HCT116 (cell line): ENCODE data around the gene ARHGAP28. TPM values are rescaled to one million over a fixed set of nuclear protein-coding genes. Genes with fewer than 3 reads are reported as not detected.

Experiments
- ATAC-seq: fragments of 200-7000 bp; cut with Tn5 transposase; 2 replicates; pipeline ENCODE4 v1.9.1; 2020; ENCODE audit warnings: mild to moderate bottlenecking, moderate library complexity
- BruUV-seq: library from RNA; stranded (reverse); fragments of 400-500 nt; replicated peaks from 2 replicates; lab custom pipeline; 2021; lab: Mats Ljungman, UMichigan
- CTCF ChIA-PET: fragments of 300-600 bp; sonication (Branson Sonifier 250); formaldehyde crosslinking; loops from one replicate; lab custom pipeline; 2021; ENCODE audit warnings: antibody characterized with exemption; lab: Charles Lee
- POLR2A ChIA-PET: fragments of 300-600, 350-600 bp; sonication (Branson Sonifier 250); formaldehyde crosslinking; loops from one replicate; lab custom pipeline; 2021; ENCODE audit warnings: antibody characterized with exemption; lab: Charles Lee
- RAD21 ChIA-PET, 2 experiments: fragments of 300-600 bp; sonication (Branson Sonifier 250); formaldehyde crosslinking; loops; one replicate each; lab custom pipeline; 2023; ENCODE audit warnings: low total read pairs in 2 of 2; ENCODE audit not compliant: uncharacterized antibody in 2 of 2, unreplicated experiment in 2 of 2, low non-redundant PET in 1 of 2; lab: Charles Lee
- DNase-seq: peaks from one replicate; pipeline ENCODE4 v3.0.0-alpha.2; 2010; ENCODE audit warnings: low read depth, low spot score
- H2AFZ ChIP-seq: fragments of 200-600 bp; shearing (Covaris generic), sonication (generic); 2 replicates; pipeline ENCODE4 v1.6.1; 2017; ENCODE audit warnings: low read depth, mixed run types, mixed read lengths, antibody characterized with exemption, low read length; ENCODE audit not compliant: poor library complexity, severe bottlenecking
- H3K27ac ChIP-seq: 2 replicates; pipeline ENCODE4 v1.5.1; 2012; ENCODE audit warnings: low read depth, low read length
- H3K27me3 ChIP-seq: fragments of 200-600 bp; sonication (generic); 2 replicates; pipeline ENCODE4 v1.6.1; 2016; ENCODE audit warnings: mixed run types, low read length, mixed read lengths; ENCODE audit not compliant: insufficient read depth
- H3K36me3 ChIP-seq, 2 experiments: fragments of 200-500 bp in 1 of 2; fragments of 200-600 bp in 1 of 2; sonication (Bioruptor generic) in 1 of 2; sonication (generic) in 1 of 2; 2 replicates each; pipeline versions ENCODE4 v1.5.1 to v1.6.1; 2014 to 2016; ENCODE audit warnings: low read length in 2 of 2, inconsistent platforms in 1 of 2, mixed read lengths in 1 of 2, mixed run types in 1 of 2; ENCODE audit not compliant: insufficient read depth in 2 of 2, control insufficient read depth in 1 of 2
- H3K4me1 ChIP-seq, 2 experiments: fragments of 200-600 bp in 1 of 2; sonication (generic) in 1 of 2; 2 replicates each; pipeline versions ENCODE4 v1.5.1 to v1.6.1; 2012 to 2017; ENCODE audit warnings: low read length in 2 of 2, inconsistent platforms in 1 of 2, mild to moderate bottlenecking in 1 of 2, mixed read lengths in 1 of 2, mixed run types in 1 of 2, moderate library complexity in 1 of 2; ENCODE audit not compliant: insufficient read depth in 2 of 2, control insufficient read depth in 1 of 2
- H3K4me2 ChIP-seq: fragments of 200-600 bp; sonication (generic); 2 replicates; pipeline ENCODE4 v1.6.1; 2017; ENCODE audit warnings: mixed run types, low read length, mixed read lengths
- H3K4me3 ChIP-seq, 2 experiments: fragments of 200-600 bp in 1 of 2; sonication (generic) in 1 of 2; replicated peaks in 1 of 2; 2 replicates each; pipeline ENCODE4 v1.5.1; 2011 to 2016; ENCODE audit warnings: low read length in 2 of 2, control low read depth in 1 of 2, low read depth in 1 of 2, mild to moderate bottlenecking in 1 of 2, mixed read lengths in 1 of 2, mixed run types in 1 of 2
- H3K79me2 ChIP-seq: fragments of 200-600 bp; sonication (generic); 2 replicates; pipeline ENCODE4 v1.6.1; 2017; ENCODE audit warnings: mild to moderate bottlenecking, mixed run types, low read length, moderate library complexity, mixed read lengths; ENCODE audit not compliant: insufficient read depth
- H3K9ac ChIP-seq: fragments of 200-600 bp; sonication (generic); 2 replicates; pipeline ENCODE4 v1.6.1; 2016; ENCODE audit warnings: low read length, mixed read lengths
- H3K9me2 ChIP-seq: fragments of 200-600 bp; sonication (generic), shearing (Covaris generic); 2 replicates; pipeline ENCODE4 v1.6.1; 2017; ENCODE audit warnings: mixed run types, mild to moderate bottlenecking, moderate library complexity; ENCODE audit not compliant: insufficient read depth
- H3K9me3 ChIP-seq, 2 experiments: fragments of 200-500 bp in 1 of 2; fragments of 200-600 bp in 1 of 2; sonication (Bioruptor generic) in 1 of 2; sonication (generic) in 1 of 2; 2 replicates each; pipeline ENCODE4 v1.6.1; 2014 to 2017; ENCODE audit warnings: low read length in 2 of 2, mixed read lengths in 2 of 2, inconsistent platforms in 1 of 2, low read depth in 1 of 2, mild to moderate bottlenecking in 1 of 2, mixed run types in 1 of 2, moderate library complexity in 1 of 2; ENCODE audit not compliant: control insufficient read depth in 1 of 2, insufficient read depth in 1 of 2
- H4K20me1 ChIP-seq: fragments of 200-600 bp; sonication (generic), shearing (Covaris generic); 2 replicates; pipeline ENCODE4 v1.6.1; 2017; ENCODE audit warnings: mixed run types, mild to moderate bottlenecking, moderate library complexity; ENCODE audit not compliant: insufficient read depth
- ELF1 ChIP-seq: IDR thresholded peaks from 2 replicates; pipeline ENCODE4 v1.6.1; 2012; ENCODE audit warnings: low read depth, borderline replicate concordance
- EZH2 ChIP-seq: fragments of 200-600 bp; sonication (generic); IDR thresholded peaks from 2 replicates; pipeline ENCODE4 v1.6.1; 2017; ENCODE audit warnings: antibody characterized with exemption, mixed run types
- EZH2phosphoT487 ChIP-seq: fragments of 200-600 bp; IDR thresholded peaks from 2 replicates; pipeline ENCODE4 v1.6.1; 2018; ENCODE audit warnings: antibody characterized with exemption, borderline replicate concordance
- FOSL1 ChIP-seq: IDR thresholded peaks from 2 replicates; pipeline ENCODE4 v1.6.1; 2012; ENCODE audit warnings: low read depth
- JUND ChIP-seq: IDR thresholded peaks from 2 replicates; pipeline ENCODE4 v1.6.1; 2012
- POLR2A ChIP-seq: IDR thresholded peaks from 2 replicates; pipeline ENCODE4 v1.7.0; 2011; ENCODE audit warnings: borderline replicate concordance; ENCODE audit not compliant: insufficient read depth, insufficient read length; ENCODE audit errors: extremely low read depth
- POLR2AphosphoS5 ChIP-seq: IDR thresholded peaks from 2 replicates; pipeline ENCODE4 v1.6.1; 2011; ENCODE audit warnings: mild to moderate bottlenecking, low read depth, low read length, moderate library complexity
- RAD21 ChIP-seq: IDR thresholded peaks from 2 replicates; pipeline ENCODE4 v1.6.1; 2012; ENCODE audit warnings: low read depth, mild to moderate bottlenecking
- SIN3A ChIP-seq: IDR thresholded peaks from 2 replicates; pipeline ENCODE4 v1.6.1; 2012; ENCODE audit warnings: low read depth
- SP1 ChIP-seq: IDR thresholded peaks from 2 replicates; pipeline ENCODE4 v1.6.1; 2012; ENCODE audit warnings: low read depth
- SRF ChIP-seq: IDR thresholded peaks from 2 replicates; pipeline ENCODE4 v1.6.1; 2012; ENCODE audit warnings: low read depth
- YY1 ChIP-seq: IDR thresholded peaks from 2 replicates; pipeline ENCODE4 v1.6.1; 2011; ENCODE audit warnings: low read length, low read depth, moderate library complexity, mild to moderate bottlenecking; ENCODE audit not compliant: insufficient replicate concordance; ENCODE audit errors: extremely low read depth
- ZNF274 ChIP-seq: fragments of 200-500 bp; sonication (Bioruptor generic); IDR thresholded peaks from 2 replicates; pipeline ENCODE4 v1.6.1; 2014; ENCODE audit warnings: mild to moderate bottlenecking, low read depth, low read length, inconsistent platforms
- intact Hi-C: fragments of 100-400 bp; cut with micrococcal nuclease; formaldehyde crosslinking; loops from 2 replicates; pipeline ENCODE4 v1.10.0; 2022
- total RNA-seq: library from RNA; stranded (reverse); gene quantifications from one replicate; pipeline ENCODE4 v1.2.1, GENCODE V29; 2021; ENCODE audit not compliant: unreplicated experiment
- TF ChIP-seq, protein P1 (sequence below): IDR thresholded peaks from 2 replicates; pipeline ENCODE4 v1.6.1; 2012
- TF ChIP-seq, protein P2 (sequence below): IDR thresholded peaks from 2 replicates; pipeline ENCODE4 v1.6.1; 2012

ARHGAP28 gene
- total RNA-seq, 1 experiment from 2014 or later: not detected

DNA sequence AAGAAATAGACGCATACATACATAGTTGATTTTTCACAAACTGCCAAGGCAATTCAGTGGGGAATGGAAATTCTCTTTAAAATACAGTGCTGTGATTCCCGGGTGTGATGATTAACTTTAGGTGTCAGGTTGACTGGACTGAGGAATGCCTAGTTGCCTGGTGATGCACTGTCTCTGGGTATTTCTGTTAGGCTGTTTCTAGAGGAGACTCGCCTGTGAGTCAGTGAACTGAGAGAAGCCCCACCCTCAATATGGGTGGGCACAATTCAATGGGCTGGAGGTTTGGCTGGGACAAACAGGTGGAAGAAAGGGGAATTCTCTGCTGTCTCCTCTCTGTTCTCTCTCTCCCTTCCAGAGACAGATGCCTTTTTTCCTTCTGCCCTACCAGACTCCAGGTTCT is 187.6 kb downstream of the ARHGAP28 start:
- peaks cover 0 to 7% of the 10 kb centered on the region in 2 experiments; a peak in 2 of 4 replicates for H3K9me3 ChIP-seq
- H4K20me1 ChIP-seq: no peaks in the 10 kb centered on the region
- H3K9me2 ChIP-seq: no peaks in the 10 kb centered on the region
- no peak for TF ChIP-seq SRF
- TF ChIP-seq ZNF274: no peak
- no peak for TF ChIP-seq EZH2phosphoT487
- no peak for TF ChIP-seq EZH2
- no peak for TF ChIP-seq FOSL1
- no peak for TF ChIP-seq POLR2A
- TF ChIP-seq YY1: no peak
- TF ChIP-seq, protein P1, sequence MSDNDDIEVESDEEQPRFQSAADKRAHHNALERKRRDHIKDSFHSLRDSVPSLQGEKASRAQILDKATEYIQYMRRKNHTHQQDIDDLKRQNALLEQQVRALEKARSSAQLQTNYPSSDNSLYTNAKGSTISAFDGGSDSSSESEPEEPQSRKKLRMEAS: no peak
- no peak for TF ChIP-seq SIN3A
- TF ChIP-seq, protein P2, sequence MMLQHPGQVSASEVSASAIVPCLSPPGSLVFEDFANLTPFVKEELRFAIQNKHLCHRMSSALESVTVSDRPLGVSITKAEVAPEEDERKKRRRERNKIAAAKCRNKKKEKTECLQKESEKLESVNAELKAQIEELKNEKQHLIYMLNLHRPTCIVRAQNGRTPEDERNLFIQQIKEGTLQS: no peak
- no peak for TF ChIP-seq SP1
- TF ChIP-seq JUND: no peak
- TF ChIP-seq ELF1: no peak
- no peak for TF ChIP-seq RAD21
- TF ChIP-seq POLR2AphosphoS5: no peak
- H3K4me3 ChIP-seq: no peak overlapping the region
- H2AFZ ChIP-seq: no peak overlapping the region
- H3K27me3 ChIP-seq: no peaks in the 10 kb centered on the region
- no peaks in the 10 kb centered on the region for H3K79me2 ChIP-seq
- DNase-seq (no peak), ATAC-seq (no peak)
- H3K27ac ChIP-seq: no peak overlapping the region
- intact Hi-C loops: no loop called here
- CTCF ChIA-PET: no interaction called here
- no peak overlapping the region for H3K4me2 ChIP-seq
- POLR2A ChIA-PET: no interaction called here
- no TSS peak for BruUV-seq
- RAD21 ChIA-PET: no interaction called here
- H3K36me3 ChIP-seq: no peaks in the 10 kb centered on the region
- no peaks in the 10 kb centered on the region for H3K4me1 ChIP-seq
- no peak overlapping the region for H3K9ac ChIP-seq
